Hippocampal formation (tissue), 2 donors: Measurements from ENCODE around the gene ADCK1.
"Not testable (repeated sequence)": the region's sequence is repeated elsewhere in the genome, so short reads cannot be mapped to it uniquely, and the experiment has no call there.

Experiments
- DNase-seq, 2 donors: peaks; one replicate each; lab custom pipeline; 2025; lab: John Stamatoyannopoulos, UW

Gene ADCK1

GRCh38 chr14:77950371-77951063, 150.6 kb downstream of the ADCK1 start:
- DNase-seq: no peak

- DNase-seq: no peak
These were observed 156.0 kb downstream of the ADCK1 start for GRCh38 chr14:77955816-77956484.

- DNase-seq: not testable (repeated sequence)
These were observed 159.8 kb downstream of the ADCK1 start for GRCh38 chr14:77959686-77960085.

- no peak for DNase-seq
These were observed 162.1 kb downstream of the ADCK1 start for GRCh38 chr14:77961847-77962580.

GRCh38 chr14:77962731-77963520, 163.0 kb downstream of the ADCK1 start:
- no peak for DNase-seq

- DNase-seq: no peak
These were observed 164.7 kb downstream of the ADCK1 start for GRCh38 chr14:77964586-77964985.

- DNase-seq: no peak
These were observed 165.1 kb downstream of the ADCK1 start for GRCh38 chr14:77965050-77965449.

GRCh38 chr14:77965919-77966435, 166.1 kb downstream of the ADCK1 start:
- DNase-seq: peak in 1 of 2 donors; percentile 37

- DNase-seq: no peak
These were observed 167.2 kb downstream of the ADCK1 start for GRCh38 chr14:77967110-77967509.

GRCh38 chr14:77970646-77971045, 170.7 kb downstream of the ADCK1 start:
- DNase-seq: no peak

GRCh38 chr14:77973246-77973645, 173.3 kb downstream of the ADCK1 start:
- no peak for DNase-seq

GRCh38 chr14:77976591-77976990, 176.7 kb downstream of the ADCK1 start:
- no peak for DNase-seq

GRCh38 chr14:77979171-77979570, 179.3 kb downstream of the ADCK1 start:
- peak; percentile 48 to 58 for DNase-seq

- peak; percentile 35 to 58 for DNase-seq
These were observed 179.9 kb downstream of the ADCK1 start for GRCh38 chr14:77979666-77980351.

- peak in 1 of 2 donors; percentile 27 for DNase-seq
These were observed 180.8 kb downstream of the ADCK1 start for GRCh38 chr14:77980475-77981321.
